Measurements from ENCODE around the gene PAPPA.

The PAPPA gene

DNA sequence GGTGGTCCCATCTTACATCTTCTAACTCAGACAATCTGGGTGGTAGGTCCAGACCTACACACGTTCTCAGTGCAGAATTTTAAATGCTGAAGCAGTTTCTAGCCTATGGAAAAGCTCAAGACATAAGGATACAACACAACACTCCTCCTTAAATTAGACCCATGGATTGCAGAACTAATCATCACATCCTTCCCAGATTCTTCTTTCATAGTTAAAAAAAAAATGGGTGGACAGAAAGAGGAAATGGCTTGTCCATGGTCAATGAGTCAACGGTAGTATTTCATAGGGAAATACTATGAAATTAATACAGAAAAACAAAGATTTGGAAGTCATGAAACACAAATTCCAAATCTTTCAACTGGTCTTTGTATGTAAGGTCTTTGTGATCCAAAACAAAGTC, 106.9 kb downstream of the PAPPA start:
- no peak overlapping the region for H3K4me3 ChIP-seq (ENCODE audit: low read length)
- no peak for DNase-seq (ENCODE audit: low read depth)
- TF ChIP-seq, protein P1, sequence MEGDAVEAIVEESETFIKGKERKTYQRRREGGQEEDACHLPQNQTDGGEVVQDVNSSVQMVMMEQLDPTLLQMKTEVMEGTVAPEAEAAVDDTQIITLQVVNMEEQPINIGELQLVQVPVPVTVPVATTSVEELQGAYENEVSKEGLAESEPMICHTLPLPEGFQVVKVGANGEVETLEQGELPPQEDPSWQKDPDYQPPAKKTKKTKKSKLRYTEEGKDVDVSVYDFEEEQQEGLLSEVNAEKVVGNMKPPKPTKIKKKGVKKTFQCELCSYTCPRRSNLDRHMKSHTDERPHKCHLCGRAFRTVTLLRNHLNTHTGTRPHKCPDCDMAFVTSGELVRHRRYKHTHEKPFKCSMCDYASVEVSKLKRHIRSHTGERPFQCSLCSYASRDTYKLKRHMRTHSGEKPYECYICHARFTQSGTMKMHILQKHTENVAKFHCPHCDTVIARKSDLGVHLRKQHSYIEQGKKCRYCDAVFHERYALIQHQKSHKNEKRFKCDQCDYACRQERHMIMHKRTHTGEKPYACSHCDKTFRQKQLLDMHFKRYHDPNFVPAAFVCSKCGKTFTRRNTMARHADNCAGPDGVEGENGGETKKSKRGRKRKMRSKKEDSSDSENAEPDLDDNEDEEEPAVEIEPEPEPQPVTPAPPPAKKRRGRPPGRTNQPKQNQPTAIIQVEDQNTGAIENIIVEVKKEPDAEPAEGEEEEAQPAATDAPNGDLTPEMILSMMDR (IDR thresholded peaks at IDR 0.05; ENCODE audit: insufficient read depth, low read depth, low read length, missing control alignments) = no peak

DNA sequence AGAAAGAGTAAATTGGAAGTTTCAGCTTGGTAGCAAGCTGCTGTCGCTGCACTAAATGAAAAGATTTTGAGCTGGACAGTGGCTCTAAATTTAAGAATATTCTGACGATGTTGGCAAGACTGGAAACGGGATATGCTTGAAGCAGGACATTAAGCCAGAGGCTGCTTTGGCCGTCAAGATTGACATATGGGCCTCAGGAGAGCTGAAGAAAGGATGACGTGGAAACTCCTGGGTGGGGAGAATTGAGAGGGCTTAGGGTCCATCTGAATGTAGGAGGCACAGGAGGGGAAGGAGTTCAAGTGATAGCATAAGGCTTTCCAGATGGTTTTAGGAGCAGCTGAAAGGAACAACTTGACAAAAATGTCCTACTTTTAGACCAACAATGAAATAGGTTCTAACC, 108.9 kb downstream of the PAPPA start:
- no peak overlapping the region for H3K4me3 ChIP-seq (ENCODE audit: low read length)
- DNase-seq (ENCODE audit: low read depth) = no peak
- TF ChIP-seq, protein P1 (IDR thresholded peaks at IDR 0.05; ENCODE audit: insufficient read depth, low read depth, low read length, missing control alignments) = no peak

DNA sequence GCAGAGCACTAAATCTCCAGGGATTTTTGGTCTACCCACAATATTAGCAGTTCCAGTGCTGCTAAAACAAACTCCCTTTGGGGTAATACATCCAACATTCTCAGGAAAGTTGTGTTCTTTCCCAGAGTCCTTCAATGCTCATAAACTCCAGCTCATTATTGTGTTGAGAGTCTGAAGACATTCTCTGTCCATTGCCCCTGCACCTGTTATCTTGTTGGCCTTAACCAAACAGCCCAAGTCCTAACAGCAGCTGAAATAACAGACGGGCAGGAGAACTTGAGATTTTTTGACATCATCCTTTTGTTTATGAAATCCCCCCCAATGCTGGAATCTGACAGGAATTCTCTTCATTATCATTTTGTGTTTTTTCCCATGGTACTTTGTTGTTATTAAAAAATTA, 110.8 kb downstream of the PAPPA start:
- no peak for DNase-seq (ENCODE audit: low read depth)
- no peak overlapping the region for H3K4me3 ChIP-seq (ENCODE audit: low read length)
- TF ChIP-seq, protein P1 (IDR thresholded peaks at IDR 0.05; ENCODE audit: insufficient read depth, low read depth, low read length, missing control alignments) = no peak

DNA sequence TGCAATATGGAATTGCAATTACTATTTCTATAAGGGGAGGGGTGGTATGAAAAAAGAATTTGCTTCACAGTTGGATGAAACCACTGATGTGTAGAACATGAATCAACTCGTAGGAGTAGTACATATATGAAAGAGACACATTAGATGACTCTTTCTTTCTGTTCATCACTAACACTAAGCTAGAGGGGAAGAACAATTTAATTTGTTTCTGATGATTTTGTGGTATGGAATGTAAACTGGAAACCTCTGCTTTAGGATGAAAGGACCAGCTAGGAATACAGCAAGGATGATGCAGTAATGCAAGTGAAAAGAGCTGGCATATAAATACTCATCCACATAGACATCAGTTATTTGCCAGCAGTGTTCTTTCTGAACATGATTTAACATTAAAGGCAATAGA, 113.4 kb downstream of the PAPPA start:
- no peak overlapping the region for H3K4me3 ChIP-seq (ENCODE audit: low read length)
- TF ChIP-seq, protein P1 (IDR thresholded peaks at IDR 0.05; ENCODE audit: insufficient read depth, low read depth, low read length, missing control alignments) = no peak
- peak; percentile 55 for DNase-seq (ENCODE audit: low read depth)

DNA sequence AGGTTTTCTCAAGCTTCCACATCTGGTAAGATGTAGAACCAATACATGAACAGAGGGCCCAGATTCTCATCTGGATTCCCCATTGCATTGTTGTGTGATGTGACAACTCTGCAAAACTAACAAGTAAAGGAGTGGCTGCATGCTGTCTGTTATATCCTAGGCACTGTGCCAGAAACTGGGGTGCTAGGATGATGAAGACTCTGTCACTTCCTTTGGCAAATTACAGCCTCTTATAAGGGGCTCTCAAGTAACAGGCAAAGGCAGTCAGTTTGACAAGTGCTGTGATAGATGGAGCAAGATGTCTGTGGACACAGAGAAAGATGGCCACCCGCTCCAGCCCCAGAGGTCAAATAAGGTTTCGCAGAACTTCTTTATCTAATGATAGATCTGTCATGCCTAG, 115.7 kb downstream of the PAPPA start:
- TF ChIP-seq, protein P1 (IDR thresholded peaks at IDR 0.05; ENCODE audit: insufficient read depth, low read depth, low read length, missing control alignments) = no peak
- H3K4me3 ChIP-seq (ENCODE audit: low read length) = no peak overlapping the region
- peak; percentile 54 for DNase-seq (ENCODE audit: low read depth)

DNA sequence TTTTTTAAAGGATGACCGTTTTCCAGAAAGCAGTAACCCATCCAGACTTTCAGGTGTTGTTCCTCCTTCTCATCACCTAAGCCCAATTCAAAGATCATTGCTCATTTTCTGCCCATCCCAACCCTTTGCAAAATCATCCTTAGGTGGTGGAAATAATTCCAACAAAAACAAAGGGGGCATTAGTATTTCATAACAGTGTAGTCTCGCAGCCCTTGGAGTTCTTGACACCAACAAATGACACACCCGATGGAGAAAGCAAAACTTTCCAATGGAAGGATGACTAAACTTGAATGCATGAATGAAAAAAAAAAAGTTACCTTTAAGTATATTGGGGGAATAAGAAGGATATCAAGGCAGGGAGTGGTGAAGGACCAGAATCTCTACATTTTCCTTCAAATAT, 117.0 kb downstream of the PAPPA start:
- DNase-seq (ENCODE audit: low read depth) = no peak
- TF ChIP-seq, protein P1 (IDR thresholded peaks at IDR 0.05; ENCODE audit: insufficient read depth, low read depth, low read length, missing control alignments) = no peak
- H3K4me3 ChIP-seq (ENCODE audit: low read length) = no peak overlapping the region

DNA sequence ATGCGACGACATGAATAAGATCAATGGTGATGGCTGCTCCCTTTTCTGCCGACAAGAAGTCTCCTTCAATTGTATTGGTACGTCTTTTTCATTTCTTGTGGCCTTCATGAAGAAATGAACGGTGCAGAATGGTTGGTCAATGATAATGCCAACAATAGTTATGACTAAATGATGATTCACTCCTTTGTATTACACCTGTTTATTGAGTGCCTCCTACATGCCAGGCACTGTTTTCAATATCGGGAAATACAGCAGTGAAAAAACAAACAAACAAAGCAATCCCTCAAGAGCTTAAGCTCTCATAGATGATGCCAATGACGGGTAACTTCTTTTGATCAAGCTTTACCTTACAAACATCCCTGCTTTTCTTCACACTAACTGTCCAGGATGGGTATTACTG, 117.7 kb downstream of the PAPPA start:
- DNase-seq (ENCODE audit: low read depth) = peak; percentile 49
- no peak overlapping the region for H3K4me3 ChIP-seq (ENCODE audit: low read length)
- TF ChIP-seq, protein P1 (IDR thresholded peaks at IDR 0.05; ENCODE audit: insufficient read depth, low read depth, low read length, missing control alignments) = no peak

All from epithelial cell of esophagus (primary cell).